ENCODE data around the gene PDE3B.
A peak's percentile ranks its signal among the peaks of the same experiment; 100 is the strongest.

PDE3B gene

DNA sequence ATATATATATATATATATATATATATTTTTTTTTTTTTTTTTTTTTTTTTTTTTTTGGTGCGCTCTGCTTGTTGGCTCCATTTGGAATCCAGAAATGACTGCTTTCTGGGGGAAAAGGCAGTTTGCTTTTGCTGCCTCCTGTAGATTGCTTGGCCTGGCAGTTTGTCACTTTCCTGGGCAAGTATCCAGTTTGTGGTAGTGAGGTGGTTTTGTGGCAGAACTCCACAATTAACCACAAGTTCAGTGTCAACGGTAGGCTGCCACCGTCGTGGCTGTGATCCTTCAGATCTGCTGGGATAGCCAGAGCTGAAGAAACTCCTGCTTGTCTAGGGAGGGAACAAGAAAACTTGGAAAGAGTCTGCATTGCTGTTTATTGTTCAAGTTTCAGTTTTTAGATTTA lies 5.0 kb upstream of the PDE3B start:
- TF ChIP-seq, protein P1, sequence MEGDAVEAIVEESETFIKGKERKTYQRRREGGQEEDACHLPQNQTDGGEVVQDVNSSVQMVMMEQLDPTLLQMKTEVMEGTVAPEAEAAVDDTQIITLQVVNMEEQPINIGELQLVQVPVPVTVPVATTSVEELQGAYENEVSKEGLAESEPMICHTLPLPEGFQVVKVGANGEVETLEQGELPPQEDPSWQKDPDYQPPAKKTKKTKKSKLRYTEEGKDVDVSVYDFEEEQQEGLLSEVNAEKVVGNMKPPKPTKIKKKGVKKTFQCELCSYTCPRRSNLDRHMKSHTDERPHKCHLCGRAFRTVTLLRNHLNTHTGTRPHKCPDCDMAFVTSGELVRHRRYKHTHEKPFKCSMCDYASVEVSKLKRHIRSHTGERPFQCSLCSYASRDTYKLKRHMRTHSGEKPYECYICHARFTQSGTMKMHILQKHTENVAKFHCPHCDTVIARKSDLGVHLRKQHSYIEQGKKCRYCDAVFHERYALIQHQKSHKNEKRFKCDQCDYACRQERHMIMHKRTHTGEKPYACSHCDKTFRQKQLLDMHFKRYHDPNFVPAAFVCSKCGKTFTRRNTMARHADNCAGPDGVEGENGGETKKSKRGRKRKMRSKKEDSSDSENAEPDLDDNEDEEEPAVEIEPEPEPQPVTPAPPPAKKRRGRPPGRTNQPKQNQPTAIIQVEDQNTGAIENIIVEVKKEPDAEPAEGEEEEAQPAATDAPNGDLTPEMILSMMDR (IDR thresholded peaks at IDR 0.05; ENCODE audit: insufficient read depth, low read length), result no peak
- TF ChIP-seq POLR2AphosphoS5 (IDR thresholded peaks at IDR 0.05; ENCODE audit: low read depth), result peak; percentile 74
- TF ChIP-seq, protein P2, sequence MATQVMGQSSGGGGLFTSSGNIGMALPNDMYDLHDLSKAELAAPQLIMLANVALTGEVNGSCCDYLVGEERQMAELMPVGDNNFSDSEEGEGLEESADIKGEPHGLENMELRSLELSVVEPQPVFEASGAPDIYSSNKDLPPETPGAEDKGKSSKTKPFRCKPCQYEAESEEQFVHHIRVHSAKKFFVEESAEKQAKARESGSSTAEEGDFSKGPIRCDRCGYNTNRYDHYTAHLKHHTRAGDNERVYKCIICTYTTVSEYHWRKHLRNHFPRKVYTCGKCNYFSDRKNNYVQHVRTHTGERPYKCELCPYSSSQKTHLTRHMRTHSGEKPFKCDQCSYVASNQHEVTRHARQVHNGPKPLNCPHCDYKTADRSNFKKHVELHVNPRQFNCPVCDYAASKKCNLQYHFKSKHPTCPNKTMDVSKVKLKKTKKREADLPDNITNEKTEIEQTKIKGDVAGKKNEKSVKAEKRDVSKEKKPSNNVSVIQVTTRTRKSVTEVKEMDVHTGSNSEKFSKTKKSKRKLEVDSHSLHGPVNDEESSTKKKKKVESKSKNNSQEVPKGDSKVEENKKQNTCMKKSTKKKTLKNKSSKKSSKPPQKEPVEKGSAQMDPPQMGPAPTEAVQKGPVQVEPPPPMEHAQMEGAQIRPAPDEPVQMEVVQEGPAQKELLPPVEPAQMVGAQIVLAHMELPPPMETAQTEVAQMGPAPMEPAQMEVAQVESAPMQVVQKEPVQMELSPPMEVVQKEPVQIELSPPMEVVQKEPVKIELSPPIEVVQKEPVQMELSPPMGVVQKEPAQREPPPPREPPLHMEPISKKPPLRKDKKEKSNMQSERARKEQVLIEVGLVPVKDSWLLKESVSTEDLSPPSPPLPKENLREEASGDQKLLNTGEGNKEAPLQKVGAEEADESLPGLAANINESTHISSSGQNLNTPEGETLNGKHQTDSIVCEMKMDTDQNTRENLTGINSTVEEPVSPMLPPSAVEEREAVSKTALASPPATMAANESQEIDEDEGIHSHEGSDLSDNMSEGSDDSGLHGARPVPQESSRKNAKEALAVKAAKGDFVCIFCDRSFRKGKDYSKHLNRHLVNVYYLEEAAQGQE (IDR thresholded peaks at IDR 0.05; ENCODE audit: insufficient replicate concordance, low read depth), result no peak
- peak; percentile 78 to 90 for DNase-seq (ENCODE audit: low read depth in 1 of 2, low spot score in 1 of 2)
- Histone ChIP-seq H3K4me3 (replicated peaks; ENCODE audit: insufficient read depth, low read length) (no peak overlapping the region), H3K27me3 (ENCODE audit: insufficient read depth, poor library complexity, severe bottlenecking) (no peaks in the 10 kb centered on the region), H3K27ac (replicated peaks) (peak overlapping the region; percentile 33)

DNA sequence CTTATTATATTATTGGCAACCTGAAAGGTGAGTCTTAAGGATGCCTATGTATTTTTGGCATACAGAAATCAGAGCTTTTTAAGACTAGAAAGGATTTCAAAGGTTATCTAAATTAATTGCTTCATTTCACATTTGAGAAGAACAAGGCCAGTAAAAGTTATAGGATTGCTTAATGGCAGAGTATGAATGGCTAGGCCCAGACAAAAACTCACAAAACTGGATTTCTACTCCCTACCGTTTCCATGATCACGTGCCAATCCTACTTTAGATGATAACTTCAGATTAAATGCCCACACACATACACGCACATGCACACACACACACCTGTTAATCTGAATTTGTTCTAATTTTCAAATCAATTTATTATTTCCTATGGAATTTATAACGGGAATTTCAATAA lies 1.8 kb upstream of the PDE3B start:
- TF ChIP-seq, protein P2 (IDR thresholded peaks at IDR 0.05; ENCODE audit: insufficient replicate concordance, low read depth), result no peak
- Histone ChIP-seq H3K27me3 (ENCODE audit: insufficient read depth, poor library complexity, severe bottlenecking) (no peaks in the 10 kb centered on the region), H3K4me3 (replicated peaks; ENCODE audit: insufficient read depth, low read length) (no peak overlapping the region), H3K27ac (replicated peaks) (no peak overlapping the region)
- DNase-seq (ENCODE audit: low read depth in 1 of 2, low spot score in 1 of 2), result no peak

DNA sequence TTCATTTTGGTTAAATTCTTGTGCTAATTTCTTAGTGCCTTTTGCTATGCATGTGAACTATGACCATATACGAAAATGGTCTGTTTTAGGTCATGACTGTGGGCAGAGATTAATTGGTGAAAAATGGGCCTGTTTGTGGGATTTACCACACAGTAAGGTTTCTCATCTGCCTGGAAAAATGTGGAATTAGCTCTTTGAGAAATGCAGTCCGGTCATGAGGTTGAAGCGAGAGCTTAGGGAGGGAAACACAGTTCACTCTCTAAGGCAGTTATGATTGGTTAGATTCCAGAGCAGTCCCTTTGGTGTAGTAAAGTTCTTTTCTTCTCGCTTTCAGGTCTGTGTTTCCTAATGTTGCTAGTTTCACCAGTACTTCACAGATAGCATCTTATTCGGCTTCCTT lies 1.2 kb upstream of the PDE3B start:
- H3K27ac ChIP-seq (replicated peaks), result peak overlapping the region; percentile 92
- no peak for TF ChIP-seq SPI1 (IDR thresholded peaks at IDR 0.05; ENCODE audit: borderline replicate concordance, low read depth)
- TF ChIP-seq GABPA (IDR thresholded peaks at IDR 0.05; ENCODE audit: low read depth), result no peak
- TF ChIP-seq POLR2AphosphoS5 (IDR thresholded peaks at IDR 0.05; ENCODE audit: low read depth), result no peak
- TF ChIP-seq, protein P1 (IDR thresholded peaks at IDR 0.05; ENCODE audit: insufficient read depth, low read length), result no peak
- TF ChIP-seq, protein P2 (IDR thresholded peaks at IDR 0.05; ENCODE audit: insufficient replicate concordance, low read depth), result no peak
- no peak for DNase-seq (ENCODE audit: low read depth in 1 of 2, low spot score in 1 of 2)
- H3K27me3 ChIP-seq (ENCODE audit: insufficient read depth, poor library complexity, severe bottlenecking), result no peaks in the 10 kb centered on the region
- H3K4me3 ChIP-seq (replicated peaks; ENCODE audit: insufficient read depth, low read length), result peak overlapping the region; percentile 76; the same call in 1 of the 2 replicates

Measured in HL-60 (cell line).